Activated naive CD8-positive, alpha-beta T cell treated with anti-CD3 and anti-CD28 coated beads, Interleukin-2, amount 50 U/mL, for 24 hours (primary cell): ENCODE data around the gene SSBP2.

ENCODE experiments used
- ATAC-seq: fragments of 150-1000 bp; cut with Tn5 transposase; one replicate; pipeline ENCODE4 v1.10.0; 2021
- DNase-seq: peaks from one replicate; pipeline ENCODE4 v3.0.0; 2021
- H3K27ac Mint-ChIP-seq: one replicate; pipeline ENCODE4 v1.8.0; 2021; ENCODE audit warnings: mild to moderate bottlenecking, mixed read lengths
- H3K27me3 Mint-ChIP-seq: one replicate; pipeline ENCODE4 v1.8.0; 2021; ENCODE audit warnings: mixed read lengths
- H3K36me3 Mint-ChIP-seq: one replicate; pipeline ENCODE4 v1.8.0; 2021; ENCODE audit warnings: low read depth, mixed read lengths
- H3K4me1 Mint-ChIP-seq: one replicate; pipeline ENCODE4 v1.8.0; 2021; ENCODE audit warnings: mixed read lengths
- H3K4me3 Mint-ChIP-seq: one replicate; pipeline ENCODE4 v1.8.0; 2021; ENCODE audit warnings: mild to moderate bottlenecking, moderate library complexity, mixed read lengths
- H3K9me3 Mint-ChIP-seq: one replicate; pipeline ENCODE4 v1.8.0; 2021; ENCODE audit warnings: mixed read lengths

Gene SSBP2

DNA sequence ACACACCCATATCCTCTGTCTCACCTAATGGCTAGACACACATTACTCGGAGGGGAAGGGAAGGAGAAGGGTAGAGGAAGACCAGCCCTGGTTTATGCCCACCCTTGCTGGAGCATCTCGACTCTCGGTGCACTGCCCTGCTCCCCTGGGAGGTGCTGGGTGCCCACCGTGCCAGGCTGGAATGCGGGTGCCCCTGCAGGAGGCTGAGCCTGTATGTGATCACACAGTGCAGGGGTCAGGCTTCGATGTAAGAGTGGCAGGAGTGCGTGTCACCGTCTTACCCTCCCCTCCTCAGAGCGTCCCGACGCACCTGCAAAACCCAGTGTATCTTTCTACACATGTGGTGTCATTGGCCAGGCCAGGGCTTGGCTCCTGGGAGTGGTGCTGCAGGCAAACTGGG, 349.6 kb downstream of the SSBP2 start:
- peaks cover 22% of the 10 kb centered on the region for H3K27me3 Mint-ChIP-seq
- no peak for ATAC-seq

DNA sequence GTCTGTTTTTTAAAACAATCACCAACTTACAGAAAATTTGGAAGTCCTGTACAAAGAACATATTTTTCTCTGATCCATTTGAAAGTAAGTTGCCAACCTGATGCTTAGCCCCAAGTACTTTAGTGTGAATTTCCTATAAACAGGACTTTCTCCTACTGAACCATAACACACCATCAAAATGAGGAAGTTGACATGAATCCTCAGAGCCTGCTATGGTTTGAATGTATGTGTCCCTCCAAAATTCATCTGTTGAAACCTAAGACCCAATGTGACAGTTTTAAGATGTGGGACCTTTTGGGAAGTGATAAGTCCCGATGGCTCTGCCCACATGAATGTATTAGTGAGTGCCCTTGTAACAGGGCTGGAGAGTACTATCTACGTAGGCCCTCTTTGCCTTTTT, 350.5 kb downstream of the SSBP2 start:
- no peaks in the 10 kb centered on the region for H3K36me3 Mint-ChIP-seq
- H3K4me1 Mint-ChIP-seq: no peaks in the 10 kb centered on the region
- no peaks in the 10 kb centered on the region for H3K9me3 Mint-ChIP-seq
- H3K27me3 Mint-ChIP-seq: peaks cover 29% of the 10 kb centered on the region
- DNase-seq: no peak
- no peak for ATAC-seq
- H3K4me3 Mint-ChIP-seq: no peak overlapping the region
- no peak overlapping the region for H3K27ac Mint-ChIP-seq

More for the DNA sequence above, 349.6 kb downstream of the SSBP2 start:
- H3K4me3 Mint-ChIP-seq: no peak overlapping the region
- no peaks in the 10 kb centered on the region for H3K4me1 Mint-ChIP-seq
- H3K36me3 Mint-ChIP-seq: no peaks in the 10 kb centered on the region
- H3K27ac Mint-ChIP-seq: no peak overlapping the region
- H3K9me3 Mint-ChIP-seq: no peaks in the 10 kb centered on the region
- no peak for DNase-seq

DNA sequence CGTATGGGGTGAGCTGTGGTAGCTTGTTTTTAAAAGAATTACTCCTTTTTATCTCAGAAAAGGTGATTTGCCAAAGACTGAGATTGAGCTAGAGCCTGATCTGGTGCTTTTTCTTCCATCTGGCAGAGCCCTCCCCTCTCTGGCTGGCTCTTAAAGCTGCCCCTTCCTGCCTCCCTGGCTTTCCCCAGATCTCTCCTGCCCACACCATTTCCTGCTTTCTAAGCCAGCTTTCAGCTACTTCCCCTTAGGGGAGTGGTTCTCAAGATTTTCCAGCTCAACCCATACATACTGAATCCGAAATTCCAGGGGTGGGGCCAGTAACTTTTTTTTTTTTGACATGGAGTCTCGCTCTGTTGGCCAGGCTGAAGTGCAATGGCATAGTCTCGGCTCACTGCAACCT, 352.2 kb downstream of the SSBP2 start:
- H3K27ac Mint-ChIP-seq: no peak overlapping the region
- ATAC-seq (no peak), DNase-seq (no peak)
- H3K4me1 Mint-ChIP-seq: peaks cover 5% of the 10 kb centered on the region
- H3K36me3 Mint-ChIP-seq: no peaks in the 10 kb centered on the region
- peaks cover 41% of the 10 kb centered on the region for H3K27me3 Mint-ChIP-seq
- peaks cover 4% of the 10 kb centered on the region for H3K9me3 Mint-ChIP-seq
- H3K4me3 Mint-ChIP-seq: no peak overlapping the region

DNA sequence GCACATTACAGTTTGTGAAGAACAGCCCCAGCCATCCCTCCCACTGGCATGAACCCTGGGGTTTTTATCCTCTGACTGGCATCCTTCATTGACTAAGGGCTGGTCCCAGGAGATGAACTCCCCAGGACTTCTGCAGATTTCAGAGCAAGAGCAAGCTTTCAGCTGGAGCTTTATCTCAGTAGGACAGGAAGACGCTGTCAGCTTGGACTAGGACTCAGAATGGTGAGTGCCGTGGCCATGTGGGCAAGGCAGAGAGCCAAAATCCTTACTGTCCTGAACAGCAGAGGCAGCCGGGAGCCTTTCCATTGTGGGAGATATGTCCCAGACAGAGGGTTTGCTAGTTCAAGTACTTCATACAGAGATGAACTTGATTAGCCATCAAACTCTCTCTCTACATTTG, 353.7 kb downstream of the SSBP2 start:
- Mint-ChIP-seq H3K36me3 (no peaks in the 10 kb centered on the region), H3K4me3 (no peak overlapping the region), H3K9me3 (peaks cover 4% of the 10 kb centered on the region), H3K27ac (no peak overlapping the region), H3K4me1 (peaks cover 8% of the 10 kb centered on the region), H3K27me3 (peaks cover 53% of the 10 kb centered on the region)
- ATAC-seq (peak; percentile 28), DNase-seq (no peak)

DNA sequence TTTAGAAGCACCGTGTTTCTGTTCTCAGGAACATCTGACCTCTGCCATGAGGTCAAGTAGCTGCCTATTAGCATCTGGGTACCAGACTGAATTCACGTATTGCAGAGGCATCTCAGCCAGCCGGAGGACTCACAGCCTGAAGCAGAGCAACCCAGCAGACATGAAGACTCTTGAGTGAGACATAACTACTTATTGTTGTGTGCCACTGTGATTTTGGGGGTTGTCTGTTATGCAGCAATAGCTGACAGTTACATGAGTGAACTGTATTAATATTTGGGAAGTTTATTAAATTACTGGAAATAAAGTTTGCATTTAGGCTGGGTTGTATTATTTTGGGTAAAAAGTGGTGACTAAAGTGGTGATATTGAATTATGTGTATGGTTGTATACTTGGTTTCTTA, 355.6 kb downstream of the SSBP2 start:
- ATAC-seq (no peak), DNase-seq (no peak)
- Mint-ChIP-seq H3K9me3 (peaks cover 4% of the 10 kb centered on the region), H3K4me3 (no peak overlapping the region), H3K27ac (no peak overlapping the region), H3K4me1 (peaks cover 8% of the 10 kb centered on the region), H3K36me3 (no peaks in the 10 kb centered on the region), H3K27me3 (peaks cover 59% of the 10 kb centered on the region)

DNA sequence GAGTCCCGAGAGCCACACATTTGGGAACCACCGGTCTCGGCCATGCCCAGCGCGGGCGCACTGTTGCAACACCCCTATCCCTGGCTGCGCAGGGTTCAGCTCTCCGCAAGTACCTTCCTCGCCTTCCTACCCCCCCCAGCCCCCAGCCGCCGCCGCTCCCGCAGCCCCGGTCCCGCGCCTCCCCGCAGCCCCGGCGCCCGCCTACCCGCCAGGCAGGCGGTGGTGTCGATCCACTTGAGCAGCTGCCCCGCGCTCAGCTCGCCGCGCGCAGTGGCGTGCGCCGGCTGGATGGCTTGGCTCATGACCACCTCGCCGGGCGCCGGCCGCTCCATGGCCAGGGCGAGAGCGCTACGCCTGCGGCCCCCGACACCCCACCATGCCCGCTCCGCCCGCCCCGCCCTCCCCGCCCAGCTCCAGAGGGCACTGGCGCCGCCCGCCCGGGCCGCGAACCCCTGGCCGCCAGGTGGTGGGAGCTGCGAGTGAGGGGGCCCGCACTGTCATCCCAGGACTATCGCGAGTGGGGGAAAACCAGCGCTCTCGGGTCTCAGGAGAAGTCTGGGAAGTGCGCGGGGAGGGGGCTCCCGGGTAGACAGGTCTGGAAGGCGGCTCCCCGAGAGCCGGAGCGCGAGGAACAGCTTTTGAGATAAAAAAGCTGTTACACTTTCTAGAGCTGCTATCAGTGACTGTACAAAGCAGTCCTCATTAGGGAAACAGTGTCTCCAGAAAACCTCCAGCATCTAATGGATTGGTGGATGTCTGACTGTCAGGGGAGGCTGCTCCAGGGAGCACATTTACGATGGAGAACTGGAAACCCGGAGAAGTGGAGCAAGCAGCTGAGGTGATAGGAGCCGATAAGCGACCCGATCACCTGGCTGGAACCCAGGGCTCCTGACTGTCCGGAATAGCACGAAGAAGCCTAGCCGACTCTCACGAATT, 356.8 kb downstream of the SSBP2 start, which contains the start of gene ACOT12:
Gene ACOT12, minus strand, starts transcription at position 352 of the 936 bp plus-strand sequence. Its CDS starts 20 bp downstream, at position 332.
- Mint-ChIP-seq H3K36me3 (no peaks in the 10 kb centered on the region), H3K9me3 (peaks cover 4% of the 10 kb centered on the region), H3K27me3 (peaks cover 61% of the 10 kb centered on the region), H3K4me1 (peaks cover 8% of the 10 kb centered on the region), H3K27ac (no peak within 1 kb of the TSS), H3K4me3 (peak within 1 kb of the TSS; percentile 26)
- peak; percentile 3 for DNase-seq
- no peak for ATAC-seq

DNA sequence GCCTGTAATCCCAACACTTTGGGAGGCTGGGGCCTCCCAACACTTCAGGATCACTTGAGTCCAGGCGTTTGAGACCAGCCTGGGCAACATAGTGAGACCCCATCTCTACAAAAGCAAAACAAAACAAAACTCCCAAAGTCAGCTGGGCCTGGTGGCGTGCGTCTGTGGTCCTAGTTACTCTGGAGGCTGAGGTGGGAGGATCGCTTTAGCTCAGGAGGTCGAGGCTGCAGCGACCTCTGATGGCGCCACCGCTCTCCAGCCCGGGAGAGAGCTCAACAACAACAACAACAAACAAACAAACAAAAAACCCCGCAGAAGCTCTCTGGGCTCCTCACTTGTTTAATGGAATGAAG, 357.5 kb downstream of the SSBP2 start:
- H3K27me3 Mint-ChIP-seq: peaks cover 60% of the 10 kb centered on the region
- no peak overlapping the region for H3K27ac Mint-ChIP-seq

DNA sequence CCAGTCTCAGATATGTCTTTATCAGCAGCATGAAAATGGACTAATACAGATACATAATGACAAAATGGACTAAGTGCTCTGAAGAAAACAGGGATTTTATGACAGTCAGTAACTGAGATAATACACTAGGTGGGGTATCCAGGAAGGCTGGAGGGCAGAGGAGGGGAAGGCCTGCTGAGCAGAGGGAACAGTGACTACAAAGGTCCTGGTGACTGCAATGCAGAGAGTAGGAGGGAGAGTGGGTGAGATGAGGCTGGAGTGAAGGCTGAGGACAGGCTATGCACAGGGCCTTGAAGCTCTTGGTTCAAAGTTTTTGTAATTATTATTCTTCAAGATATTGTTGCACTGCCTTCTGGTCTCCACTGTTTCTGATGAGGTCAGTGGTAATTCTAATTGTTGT, 361.9 kb downstream of the SSBP2 start:
- Mint-ChIP-seq H3K9me3 (peaks cover 4% of the 10 kb centered on the region), H3K4me1 (peaks cover 3% of the 10 kb centered on the region), H3K36me3 (no peaks in the 10 kb centered on the region), H3K27me3 (peaks cover 30% of the 10 kb centered on the region), H3K27ac (no peak overlapping the region), H3K4me3 (no peak overlapping the region)
- no peak for DNase-seq
- no peak for ATAC-seq

More for the DNA sequence above, 357.5 kb downstream of the SSBP2 start:
- no peaks in the 10 kb centered on the region for H3K36me3 Mint-ChIP-seq
- peaks cover 8% of the 10 kb centered on the region for H3K4me1 Mint-ChIP-seq
- peak overlapping the region; percentile 22 for H3K4me3 Mint-ChIP-seq
- ATAC-seq (no peak), DNase-seq (no peak)
- H3K9me3 Mint-ChIP-seq: peaks cover 8% of the 10 kb centered on the region

DNA sequence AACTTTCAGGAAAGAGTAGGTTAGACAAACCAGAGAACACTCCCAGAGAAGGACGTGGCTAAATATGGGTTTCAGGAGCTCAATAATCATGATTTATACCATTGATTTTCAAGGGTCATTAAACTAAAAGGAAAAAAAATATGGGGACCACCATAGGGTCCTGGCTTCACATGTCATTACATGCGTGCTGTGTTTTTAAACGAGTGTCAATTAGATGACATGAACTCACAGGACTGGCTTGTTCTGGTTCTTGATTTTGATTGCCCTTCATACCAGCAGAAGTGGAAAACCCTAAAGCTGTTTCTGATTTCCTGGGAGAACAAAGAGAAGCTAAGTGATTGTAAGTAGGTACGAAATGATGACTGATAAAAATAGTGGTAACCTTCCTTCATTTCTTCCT, 362.7 kb downstream of the SSBP2 start:
- no peak for ATAC-seq
- H3K27ac Mint-ChIP-seq: no peak overlapping the region
- H3K27me3 Mint-ChIP-seq: peaks cover 26% of the 10 kb centered on the region
- no peak for DNase-seq
- H3K9me3 Mint-ChIP-seq: peaks cover 4% of the 10 kb centered on the region
- no peak overlapping the region for H3K4me3 Mint-ChIP-seq
- no peaks in the 10 kb centered on the region for H3K4me1 Mint-ChIP-seq
- H3K36me3 Mint-ChIP-seq: no peaks in the 10 kb centered on the region

DNA sequence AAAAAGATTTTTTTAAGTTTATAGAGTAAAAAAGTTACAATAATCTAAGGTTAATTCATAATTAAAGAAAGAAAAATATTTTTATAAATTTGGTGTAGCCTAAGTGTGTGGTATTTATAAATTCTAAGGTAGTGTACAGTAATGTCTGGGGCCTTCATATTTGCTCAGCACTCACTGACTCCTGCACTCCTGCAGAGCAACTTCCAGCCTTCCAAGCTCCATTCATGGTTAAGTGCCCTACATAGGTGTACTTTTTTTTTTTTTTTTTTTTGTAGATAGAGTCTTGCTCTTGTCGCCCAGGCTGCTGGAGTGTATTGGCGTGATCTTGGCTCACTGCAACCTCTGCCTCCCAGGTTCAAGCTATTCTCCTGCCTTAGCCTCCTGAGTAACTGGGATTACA, 367.0 kb downstream of the SSBP2 start:
- ATAC-seq (no peak), DNase-seq (no peak)
- peaks cover 2% of the 10 kb centered on the region for H3K9me3 Mint-ChIP-seq
- H3K36me3 Mint-ChIP-seq: no peaks in the 10 kb centered on the region
- H3K4me3 Mint-ChIP-seq: no peak overlapping the region
- H3K27ac Mint-ChIP-seq: no peak overlapping the region
- H3K4me1 Mint-ChIP-seq: no peaks in the 10 kb centered on the region
- peaks cover 2% of the 10 kb centered on the region for H3K27me3 Mint-ChIP-seq

DNA sequence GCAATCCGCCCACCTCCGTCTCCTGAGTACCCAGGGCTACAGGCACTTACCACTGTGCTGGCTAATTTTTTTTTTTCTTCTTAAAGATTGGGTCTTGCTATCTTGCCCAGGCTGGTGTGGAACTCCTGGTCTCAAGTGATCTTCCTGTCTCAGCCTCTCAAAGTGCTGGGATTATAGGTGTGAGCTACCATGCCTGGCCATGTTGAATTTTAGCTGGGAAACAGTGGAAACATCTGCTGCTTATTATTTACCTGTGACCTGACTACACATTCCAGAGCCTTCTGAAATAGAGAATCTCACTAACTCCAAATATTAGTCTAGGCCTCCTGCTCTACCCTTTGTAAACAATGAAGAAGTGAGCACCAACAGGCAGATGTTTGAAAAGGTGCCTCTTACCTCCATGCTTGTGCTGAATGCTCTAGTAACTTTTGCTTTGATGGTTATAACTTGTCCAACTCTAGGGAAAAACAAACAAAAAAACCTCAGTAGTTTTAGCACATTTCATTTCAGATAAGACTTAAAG, 379.5 kb downstream of the SSBP2 start:
- H3K4me3 Mint-ChIP-seq: no peak overlapping the region
- no peak overlapping the region for H3K27ac Mint-ChIP-seq
- H3K4me1 Mint-ChIP-seq: peaks cover 2% of the 10 kb centered on the region
- ATAC-seq (no peak), DNase-seq (no peak)
- peaks cover 3% of the 10 kb centered on the region for H3K27me3 Mint-ChIP-seq
- no peaks in the 10 kb centered on the region for H3K36me3 Mint-ChIP-seq
- H3K9me3 Mint-ChIP-seq: no peaks in the 10 kb centered on the region

DNA sequence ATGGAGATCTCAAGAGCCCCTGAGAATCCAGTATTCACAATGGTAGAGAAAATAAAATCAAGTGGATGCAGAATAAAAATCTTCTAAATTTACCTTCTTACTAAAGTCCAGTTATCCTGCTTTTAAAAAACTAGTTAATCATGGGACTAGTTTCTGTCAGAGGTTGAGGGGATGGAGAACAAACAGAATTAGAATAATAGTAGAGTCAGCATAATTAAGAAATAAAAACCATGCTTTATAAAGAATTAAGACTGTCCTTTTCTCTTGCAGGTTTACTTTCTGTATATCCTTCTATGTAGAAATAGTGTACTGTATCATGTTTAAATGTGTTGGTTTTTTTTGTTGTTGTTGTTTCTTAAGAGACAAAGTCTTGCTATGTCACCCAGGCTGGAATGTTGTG, 380.0 kb downstream of the SSBP2 start:
- Mint-ChIP-seq H3K27me3 (peaks cover 3% of the 10 kb centered on the region), H3K4me3 (no peak overlapping the region), H3K4me1 (peaks cover 2% of the 10 kb centered on the region), H3K9me3 (no peaks in the 10 kb centered on the region), H3K36me3 (no peaks in the 10 kb centered on the region), H3K27ac (no peak overlapping the region)
- DNase-seq (no peak), ATAC-seq (no peak)

DNA sequence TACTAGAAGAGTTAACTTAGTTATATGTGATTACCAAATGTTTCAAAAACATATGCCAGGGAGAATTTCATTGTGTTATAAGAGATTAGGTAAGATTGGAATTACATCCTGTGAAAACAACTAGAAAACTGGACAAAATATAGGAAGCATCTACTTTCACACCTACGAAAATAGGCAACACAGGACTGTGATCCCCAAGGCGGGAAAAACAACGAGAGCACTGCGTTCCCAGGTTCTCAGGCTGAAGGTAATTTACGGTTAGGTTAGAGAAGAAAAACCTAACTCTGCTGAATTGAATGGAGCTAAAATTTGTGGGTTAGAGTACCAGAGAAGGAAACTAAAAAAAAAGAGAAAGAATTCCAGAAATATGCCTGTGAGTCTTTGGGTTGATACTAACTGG, 385.4 kb downstream of the SSBP2 start:
- DNase-seq: no peak
- Mint-ChIP-seq H3K27ac (no peak overlapping the region), H3K4me1 (peaks cover 2% of the 10 kb centered on the region), H3K4me3 (no peak overlapping the region), H3K27me3 (no peaks in the 10 kb centered on the region), H3K9me3 (no peaks in the 10 kb centered on the region), H3K36me3 (no peaks in the 10 kb centered on the region)
- no peak for ATAC-seq

DNA sequence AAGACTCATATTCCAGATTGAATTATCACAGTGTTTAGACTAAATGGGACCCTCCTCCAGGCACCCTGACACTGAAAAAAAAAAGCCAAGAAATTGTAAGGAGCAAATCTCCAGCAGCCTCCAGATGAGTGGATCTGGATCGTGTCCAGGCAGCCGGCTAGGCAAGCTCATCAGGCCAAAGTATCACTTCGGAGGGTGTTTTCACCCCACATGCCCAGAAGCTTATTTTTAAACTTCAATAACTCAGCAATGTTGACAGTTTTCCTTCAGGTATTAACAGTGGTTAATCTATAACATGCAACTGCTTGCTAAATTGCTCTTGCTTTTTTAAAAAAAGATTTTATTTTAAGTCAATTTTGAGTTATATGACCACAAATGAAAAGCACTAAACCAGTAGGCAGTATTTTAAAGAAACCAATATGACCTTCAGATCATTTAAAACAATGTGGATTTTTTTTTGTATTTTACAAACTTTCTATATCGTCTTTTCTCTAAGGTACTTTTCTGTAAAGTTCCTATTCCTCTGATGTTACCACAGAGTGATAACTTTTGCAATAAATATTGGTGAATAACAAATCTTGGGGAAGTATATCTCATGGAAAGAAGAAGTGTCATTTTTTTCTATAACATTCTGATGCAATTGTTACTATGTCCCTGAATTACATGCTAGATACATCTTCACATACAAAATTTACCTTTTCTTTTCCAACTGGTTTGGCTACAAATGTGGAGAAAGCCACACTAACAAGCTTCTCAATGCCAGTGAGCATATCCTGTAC, 387.6 kb downstream of the SSBP2 start:
- no peaks in the 10 kb centered on the region for H3K36me3 Mint-ChIP-seq
- no peaks in the 10 kb centered on the region for H3K27me3 Mint-ChIP-seq
- ATAC-seq: no peak
- no peak overlapping the region for H3K27ac Mint-ChIP-seq
- no peaks in the 10 kb centered on the region for H3K4me1 Mint-ChIP-seq
- H3K9me3 Mint-ChIP-seq: no peaks in the 10 kb centered on the region
- DNase-seq: no peak
- no peak overlapping the region for H3K4me3 Mint-ChIP-seq
